HG03460 (cell line): ENCODE measurements around the gene MAP7D2.

Source experiments
- ATAC-seq: cut with Tn5 transposase; IDR thresholded peaks from one replicate; pipeline ENCODE4 v1.9.1; 2021; ENCODE audit not compliant: unreplicated experiment

MAP7D2 gene

DNA sequence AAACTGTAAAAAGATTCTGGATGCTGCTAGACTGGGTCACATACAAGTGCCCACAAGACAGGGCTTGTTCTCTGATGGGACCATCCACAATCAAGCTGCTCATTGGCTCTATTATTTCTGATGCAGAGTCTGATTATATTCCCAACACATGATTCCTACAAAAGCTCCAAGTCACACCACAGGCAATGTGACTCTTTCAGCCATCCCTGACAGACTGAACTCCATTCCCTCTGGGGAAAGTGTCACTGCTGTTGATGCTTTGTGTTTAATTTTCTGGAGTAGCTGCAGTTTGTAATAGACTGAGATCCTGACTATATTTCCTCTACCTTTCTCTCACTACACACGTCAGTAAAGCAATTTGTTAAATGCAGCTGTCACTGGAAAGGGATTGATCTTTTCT is 70.5 kb downstream of the MAP7D2 start:
- no peak for ATAC-seq

GRCh38 chrX:20042221-20042620 is 74.5 kb downstream of the MAP7D2 start:
- no peak for ATAC-seq

DNA sequence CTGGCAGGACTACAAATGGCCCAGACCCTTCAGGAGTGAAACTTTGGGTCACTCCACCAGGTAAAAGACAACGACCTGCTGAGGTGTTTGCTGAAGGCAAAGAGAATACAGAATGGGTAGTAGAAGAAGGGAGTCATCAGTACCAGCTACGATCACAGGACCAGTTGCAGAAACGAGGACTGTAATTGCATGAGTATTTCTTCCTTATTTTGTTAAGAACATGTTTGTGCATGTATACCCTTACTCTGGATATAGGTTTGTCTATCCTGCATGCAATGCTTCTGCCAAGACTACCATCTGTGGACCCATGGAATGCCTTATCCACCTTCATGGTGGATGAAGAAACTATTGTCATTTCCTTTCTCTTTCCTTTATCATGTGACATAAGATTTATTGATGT is 77.7 kb downstream of the MAP7D2 start:
- no peak for ATAC-seq

- no peak for ATAC-seq
Measured at GRCh38 chrX:20037186-20037585, 79.5 kb downstream of the MAP7D2 start.

GRCh38 chrX:20032201-20032600 is 84.5 kb downstream of the MAP7D2 start:
- no peak for ATAC-seq

DNA sequence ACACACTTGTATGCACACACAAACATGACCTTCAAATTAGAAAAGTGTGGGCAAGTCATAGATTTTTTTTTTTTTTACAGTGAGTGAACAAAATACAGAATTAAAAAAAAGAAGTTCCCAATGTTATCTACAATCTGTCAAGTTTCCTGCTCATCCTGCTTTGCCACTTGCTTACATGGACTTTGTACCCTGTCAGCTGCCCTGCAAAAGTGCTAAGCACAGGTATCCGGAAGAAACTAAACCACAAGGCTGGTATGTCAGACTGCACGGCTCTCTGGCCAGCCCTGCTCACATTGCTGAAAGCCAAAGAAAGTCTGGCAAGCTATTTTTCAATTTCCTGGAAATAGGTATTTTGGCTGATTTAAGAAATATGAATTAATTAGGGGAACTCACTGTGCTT is 87.0 kb downstream of the MAP7D2 start:
- no peak for ATAC-seq

DNA sequence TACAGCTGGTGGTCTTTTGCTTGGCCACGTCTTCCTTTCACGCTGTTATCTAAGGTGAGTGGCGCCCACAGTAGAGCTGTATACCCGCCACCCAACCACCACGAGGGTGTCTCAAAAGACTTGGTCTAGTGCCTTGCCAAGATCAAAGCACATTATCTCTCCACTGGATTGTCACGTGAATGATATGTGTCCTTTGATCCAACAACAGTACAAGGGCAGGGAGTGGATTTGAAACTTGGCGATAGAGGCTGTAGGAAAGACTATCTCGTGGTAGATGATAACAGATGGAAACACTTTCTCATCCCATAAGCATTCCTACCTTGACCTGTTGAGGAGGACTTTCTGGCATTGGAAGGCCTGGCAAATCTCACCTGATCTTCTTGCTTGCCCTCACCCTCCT is 88.1 kb downstream of the MAP7D2 start:
- no peak for ATAC-seq

DNA sequence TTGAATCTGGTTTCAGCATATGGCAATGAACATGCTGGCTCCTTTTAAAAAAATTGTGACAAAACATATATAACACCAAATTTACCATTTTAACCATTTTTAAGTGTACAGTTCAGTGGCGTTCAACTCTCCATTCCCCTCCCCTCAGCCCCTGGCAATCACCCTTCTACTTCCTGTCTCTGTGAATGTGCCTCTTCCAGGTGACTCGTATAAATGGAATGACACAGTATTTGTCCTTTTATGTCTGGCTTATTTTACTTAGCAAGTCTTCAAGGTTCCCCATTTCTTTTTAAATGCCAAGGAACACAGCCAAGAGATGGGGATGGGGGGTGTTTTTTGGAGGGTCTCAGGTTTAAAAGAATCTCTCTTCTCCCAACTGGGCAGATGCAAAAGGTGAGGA is 90.4 kb downstream of the MAP7D2 start:
- ATAC-seq, result no peak

- ATAC-seq, result no peak
Measured at GRCh38 chrX:20019672-20020365, 96.9 kb downstream of the MAP7D2 start.

GRCh38 chrX:20016616-20016945 is 100.1 kb downstream of the MAP7D2 start:
- ATAC-seq, result no peak

GRCh38 chrX:20015945-20016615 is 100.6 kb downstream of the MAP7D2 start:
- no peak for ATAC-seq

GRCh38 chrX:20015422-20015821 is 101.3 kb downstream of the MAP7D2 start:
- ATAC-seq, result no peak

GRCh38 chrX:20011608-20012007 is 105.1 kb downstream of the MAP7D2 start:
- ATAC-seq, result no peak

DNA sequence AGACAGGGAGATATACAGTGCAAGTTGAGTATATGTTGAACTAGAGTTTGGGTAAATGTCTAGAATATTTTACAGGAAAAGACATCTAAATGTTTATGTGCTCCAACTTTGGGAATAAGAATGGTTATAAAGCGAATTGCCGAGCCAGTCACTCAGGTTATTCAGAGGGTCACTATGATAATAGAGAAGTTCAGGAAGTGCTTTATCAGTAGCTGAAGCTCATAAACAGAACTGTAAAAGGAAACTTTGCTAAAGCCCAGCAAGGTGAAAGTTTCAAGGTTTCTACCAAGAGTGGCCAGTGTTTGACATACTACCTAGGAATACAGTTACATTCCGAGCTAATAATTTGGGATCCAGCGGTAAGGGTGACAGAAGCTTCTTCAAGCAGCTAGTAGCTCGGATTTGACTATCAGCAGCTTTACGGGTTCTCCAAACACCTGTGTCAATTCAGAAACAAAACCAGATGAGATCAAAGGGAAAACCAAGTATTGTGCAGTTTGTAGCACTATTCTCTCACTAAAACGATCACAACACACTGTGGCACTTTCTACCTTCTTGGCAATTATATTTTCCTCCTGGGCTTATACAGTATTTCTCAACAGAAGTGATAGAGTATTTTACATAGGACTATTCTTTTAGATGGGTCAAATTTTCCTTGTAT is 108.6 kb downstream of the MAP7D2 start:
- ATAC-seq, result no peak

DNA sequence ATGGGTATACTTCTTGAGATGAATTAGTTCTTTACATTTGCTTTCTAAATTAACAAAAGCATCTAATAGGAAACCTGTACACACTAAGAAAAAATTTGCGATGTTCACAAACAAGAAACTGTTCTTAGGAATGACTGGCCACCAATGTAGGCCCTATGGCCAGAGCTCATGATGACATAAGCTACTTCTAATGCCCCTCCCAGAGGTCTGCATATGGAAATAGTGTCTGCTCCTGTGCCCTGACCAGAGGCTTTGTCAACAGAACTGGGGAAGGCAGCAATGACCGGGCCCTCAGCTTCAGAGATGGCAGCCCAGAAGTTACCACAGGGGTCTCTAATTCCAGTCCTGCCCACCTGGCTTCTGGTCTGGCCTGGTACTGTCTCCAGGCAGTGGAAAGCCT is 110.8 kb downstream of the MAP7D2 start:
- ATAC-seq, result no peak

GRCh38 chrX:20001588-20001987 is 115.1 kb downstream of the MAP7D2 start:
- no peak for ATAC-seq

- no peak for ATAC-seq
Measured at GRCh38 chrX:19991350-19991718, 125.4 kb downstream of the MAP7D2 start.

DNA sequence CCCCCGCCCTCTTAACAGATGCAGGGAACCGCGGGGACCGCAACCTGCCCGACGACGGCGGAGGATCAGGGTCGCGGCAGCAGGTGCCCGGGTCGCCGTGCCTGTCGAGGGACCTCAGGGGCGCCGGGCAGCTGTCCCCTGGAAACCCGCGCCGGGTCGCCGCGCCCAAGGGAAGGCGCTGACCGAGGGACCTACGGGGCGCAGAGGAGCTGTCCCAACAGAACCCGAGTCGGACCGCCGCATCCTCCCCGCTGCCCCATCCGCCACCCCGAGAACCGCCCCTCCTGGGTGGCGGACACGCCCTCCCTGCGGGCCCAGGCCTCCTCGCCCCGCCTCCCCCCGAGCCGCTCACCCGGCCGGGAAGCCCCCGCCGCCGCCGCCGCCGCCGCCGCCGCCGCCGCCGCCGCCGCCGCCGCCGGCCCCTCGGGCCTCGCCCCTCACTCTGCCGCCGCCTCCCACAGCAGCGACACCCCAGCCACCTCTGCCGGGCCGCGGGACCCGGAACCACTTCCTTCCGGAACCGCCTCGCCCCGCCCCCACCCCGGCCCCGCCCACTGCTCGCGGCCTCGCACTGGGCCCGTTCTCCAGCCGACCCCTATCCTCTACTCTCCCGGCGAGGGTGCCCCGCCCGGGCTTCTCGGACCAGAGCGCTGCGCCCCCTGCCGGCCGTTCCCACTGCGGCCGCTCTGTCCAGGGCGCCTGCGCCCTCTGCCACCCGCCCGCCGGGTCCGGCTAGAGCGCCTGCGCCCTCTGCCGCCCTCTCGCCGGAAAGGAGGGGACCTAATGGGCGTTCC is 126.0 kb downstream of the MAP7D2 start, which contains the start of gene BCLAF3:
TSS of gene BCLAF3 (minus strand) at position 506 of the 794 bp plus-strand sequence. CDS start 20,797 bp downstream, outside the sequence.
- ATAC-seq, result peak; percentile 93

DNA sequence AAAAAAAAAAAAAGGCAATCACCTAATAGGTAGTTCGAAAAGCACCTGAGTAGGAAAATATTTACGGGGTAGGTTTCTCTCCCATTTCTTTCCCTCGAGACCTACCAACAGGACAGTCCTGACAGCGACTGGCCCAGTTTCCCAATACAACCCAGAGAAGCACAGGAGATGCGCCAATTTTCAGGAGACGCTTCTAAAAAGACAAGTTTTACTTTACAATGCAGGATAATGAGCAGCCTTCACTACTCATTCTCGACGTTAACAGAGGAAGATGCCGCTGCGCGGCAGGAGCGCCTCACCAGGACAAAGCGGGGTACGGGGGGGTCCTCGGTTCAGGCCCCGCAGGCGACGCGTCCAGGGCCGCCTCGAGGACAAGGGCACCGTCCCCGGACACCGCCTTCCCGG is 126.6 kb downstream of the MAP7D2 start:
- peak; percentile 23 for ATAC-seq

DNA sequence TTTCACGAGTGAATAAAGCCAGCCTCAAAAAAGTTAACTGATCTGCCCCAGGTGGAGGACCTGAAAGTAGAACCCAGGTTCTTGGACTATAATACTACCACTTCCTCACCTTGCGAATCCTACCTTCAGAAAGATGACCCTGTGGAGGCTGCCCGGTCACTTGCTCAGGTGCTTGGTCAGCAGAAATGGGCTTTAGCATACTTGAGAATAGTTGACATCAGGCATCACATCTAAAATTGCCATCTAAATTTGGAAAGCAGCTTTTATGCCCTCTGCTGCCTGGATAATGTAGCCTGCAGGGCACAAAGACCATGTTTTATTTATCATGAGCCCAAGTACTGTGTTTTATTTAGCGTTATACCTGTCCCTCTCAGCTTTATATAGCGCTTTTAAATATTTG is 128.9 kb downstream of the MAP7D2 start:
- ATAC-seq, result no peak

DNA sequence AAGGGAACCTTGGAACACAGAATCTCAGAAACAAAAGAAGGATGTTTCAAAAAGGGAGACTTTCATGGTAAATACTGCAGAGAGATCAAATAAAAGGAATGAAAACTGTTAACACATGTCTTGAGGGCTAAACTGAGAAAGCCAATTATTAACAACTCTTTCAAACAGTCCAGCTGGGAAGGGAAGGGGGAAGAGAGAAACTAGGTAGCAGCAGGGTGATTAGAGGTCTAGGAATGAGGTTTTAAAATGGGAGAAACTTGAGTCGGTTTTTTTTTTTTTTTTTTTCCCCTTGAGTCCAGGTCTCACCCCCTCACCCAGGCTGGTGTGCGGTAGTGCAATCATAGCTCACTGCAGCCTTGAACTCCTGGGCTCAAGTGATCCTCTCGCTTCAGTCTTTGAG is 130.2 kb downstream of the MAP7D2 start:
- ATAC-seq, result no peak

GRCh38 chrX:19981947-19982346 is 134.8 kb downstream of the MAP7D2 start:
- no peak for ATAC-seq
